OCI-LY1 (cell line): ENCODE results near the gene TNFAIP8L2.
"Not testable (repeated sequence)": the region's sequence is repeated elsewhere in the genome, so short reads cannot be mapped to it uniquely, and the experiment has no call there.

Source experiments
- H2AFZ ChIP-seq: fragments of 200-600 bp; sonication (generic), shearing (Covaris generic); 2 replicates; pipeline ENCODE4 v1.6.0; 2014; ENCODE audit warnings: antibody characterized with exemption, mild to moderate bottlenecking, low read length
- H3F3A ChIP-seq: fragments of 200-600 bp; sonication (generic), shearing (Covaris generic); 2 replicates; pipeline ENCODE4 v1.6.0; 2014; ENCODE audit warnings: mild to moderate bottlenecking, antibody characterized with exemption, low read length, moderate library complexity; ENCODE audit not compliant: insufficient read depth
- H3K27ac ChIP-seq: fragments of 200-600 bp; sonication (generic); 2 replicates; pipeline ENCODE4 v1.5.1; 2014; ENCODE audit warnings: low read length, mixed run types, mild to moderate bottlenecking, low read depth; ENCODE audit not compliant: poor library complexity, severe bottlenecking
- H3K27me3 ChIP-seq: fragments of 200-600 bp; sonication (generic); 2 replicates; pipeline ENCODE4 v1.6.0; 2014; ENCODE audit warnings: antibody characterized with exemption, mild to moderate bottlenecking, low read length, moderate library complexity; ENCODE audit not compliant: insufficient read depth
- H3K36me3 ChIP-seq: fragments of 200-600 bp; sonication (generic); 2 replicates; pipeline ENCODE4 v1.6.1; 2014; ENCODE audit warnings: mild to moderate bottlenecking, antibody characterized with exemption, low read length, moderate library complexity, mixed read lengths; ENCODE audit not compliant: insufficient read depth
- H3K4me1 ChIP-seq: fragments of 200-600 bp; sonication (generic); 2 replicates; pipeline ENCODE4 v1.5.1; 2014; ENCODE audit warnings: mild to moderate bottlenecking, low read length, moderate library complexity; ENCODE audit not compliant: insufficient read depth, severe bottlenecking
- H3K4me2 ChIP-seq: fragments of 200-600 bp; sonication (generic), shearing (Covaris generic); 2 replicates; pipeline ENCODE4 v1.6.1; 2014; ENCODE audit warnings: low read length
- H3K4me3 ChIP-seq: fragments of 200-600 bp; sonication (generic); 2 replicates; pipeline ENCODE4 v1.5.1; 2014; ENCODE audit warnings: low read length, low read depth, mild to moderate bottlenecking, mixed read lengths; ENCODE audit not compliant: poor library complexity, severe bottlenecking
- H3K79me2 ChIP-seq: fragments of 200-600 bp; shearing (Covaris generic); 2 replicates; pipeline ENCODE4 v1.6.1; 2016; ENCODE audit warnings: mixed run types, low read length, mixed read lengths; ENCODE audit not compliant: insufficient read depth
- H3K9ac ChIP-seq: fragments of 200-600 bp; sonication (generic), shearing (Covaris generic); 2 replicates; pipeline ENCODE4 v1.6.1; 2014; ENCODE audit warnings: mild to moderate bottlenecking, low read length, mixed read lengths
- H3K9me2 ChIP-seq: fragments of 200-600 bp; sonication (generic), shearing (Covaris generic); 2 replicates; pipeline ENCODE4 v1.6.1; 2014; ENCODE audit warnings: low read depth, mild to moderate bottlenecking, low read length, mixed read lengths
- H3K9me3 ChIP-seq: fragments of 200-600 bp; shearing (Covaris generic); 2 replicates; pipeline ENCODE4 v1.6.1; 2014; ENCODE audit warnings: low read length, mixed read lengths
- H4K20me1 ChIP-seq: fragments of 200-600 bp; sonication (generic), shearing (Covaris generic); 2 replicates; pipeline ENCODE4 v1.6.0; 2016; ENCODE audit warnings: mild to moderate bottlenecking, low read length; ENCODE audit not compliant: insufficient read depth
- EZH2 ChIP-seq: fragments of 200-600 bp; sonication (generic), shearing (Covaris generic); IDR thresholded peaks from 2 replicates; pipeline ENCODE4 v1.8.0; 2017; ENCODE audit warnings: borderline replicate concordance, mixed run types, mild to moderate bottlenecking, antibody characterized with exemption, low read length, moderate library complexity, mixed read lengths
- TF ChIP-seq, protein P1 (sequence below): fragments of 200-600 bp; sonication (generic), shearing (Covaris generic); IDR thresholded peaks from 2 replicates; pipeline ENCODE4 v1.5.1; 2017; ENCODE audit warnings: mild to moderate bottlenecking, antibody characterized with exemption, low read length, moderate library complexity, mixed read lengths

TNFAIP8L2 gene

DNA sequence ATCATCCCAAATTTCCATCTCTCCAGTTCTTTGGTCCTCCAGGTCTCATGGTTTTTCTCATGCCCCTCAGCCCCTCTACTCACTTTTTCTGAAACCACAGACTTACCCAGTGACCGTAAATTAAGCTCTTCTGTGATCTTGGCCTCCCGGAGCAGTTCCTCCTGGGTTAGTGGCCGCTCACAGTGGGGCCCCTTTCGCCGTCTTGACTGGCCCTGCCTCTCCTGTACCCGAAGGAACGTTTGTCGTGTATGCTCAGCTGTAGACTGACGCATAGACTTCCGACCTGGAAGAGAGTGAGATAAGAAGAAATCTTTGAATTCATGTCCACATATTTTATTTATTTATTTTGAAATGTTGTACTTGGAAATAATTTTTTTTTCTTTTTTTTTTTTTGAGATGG lies 27.8 kb downstream of the TNFAIP8L2 start:
- H3K27me3 ChIP-seq: no peaks in the 10 kb centered on the region
- no peak overlapping the region for H3K9ac ChIP-seq
- H3K36me3 ChIP-seq: peaks cover 60% of the 10 kb centered on the region
- H3K27ac ChIP-seq: no peak overlapping the region
- H4K20me1 ChIP-seq: no peaks in the 10 kb centered on the region
- H3K9me3 ChIP-seq: no peaks in the 10 kb centered on the region
- no peak overlapping the region for H3K4me2 ChIP-seq
- TF ChIP-seq EZH2: no peak
- TF ChIP-seq, protein P1, sequence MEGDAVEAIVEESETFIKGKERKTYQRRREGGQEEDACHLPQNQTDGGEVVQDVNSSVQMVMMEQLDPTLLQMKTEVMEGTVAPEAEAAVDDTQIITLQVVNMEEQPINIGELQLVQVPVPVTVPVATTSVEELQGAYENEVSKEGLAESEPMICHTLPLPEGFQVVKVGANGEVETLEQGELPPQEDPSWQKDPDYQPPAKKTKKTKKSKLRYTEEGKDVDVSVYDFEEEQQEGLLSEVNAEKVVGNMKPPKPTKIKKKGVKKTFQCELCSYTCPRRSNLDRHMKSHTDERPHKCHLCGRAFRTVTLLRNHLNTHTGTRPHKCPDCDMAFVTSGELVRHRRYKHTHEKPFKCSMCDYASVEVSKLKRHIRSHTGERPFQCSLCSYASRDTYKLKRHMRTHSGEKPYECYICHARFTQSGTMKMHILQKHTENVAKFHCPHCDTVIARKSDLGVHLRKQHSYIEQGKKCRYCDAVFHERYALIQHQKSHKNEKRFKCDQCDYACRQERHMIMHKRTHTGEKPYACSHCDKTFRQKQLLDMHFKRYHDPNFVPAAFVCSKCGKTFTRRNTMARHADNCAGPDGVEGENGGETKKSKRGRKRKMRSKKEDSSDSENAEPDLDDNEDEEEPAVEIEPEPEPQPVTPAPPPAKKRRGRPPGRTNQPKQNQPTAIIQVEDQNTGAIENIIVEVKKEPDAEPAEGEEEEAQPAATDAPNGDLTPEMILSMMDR: no peak
- H3F3A ChIP-seq: no peaks in the 10 kb centered on the region
- H2AFZ ChIP-seq: no peak overlapping the region
- peaks cover 3% of the 10 kb centered on the region for H3K79me2 ChIP-seq
- no peak overlapping the region for H3K4me3 ChIP-seq
- no peaks in the 10 kb centered on the region for H3K9me2 ChIP-seq
- H3K4me1 ChIP-seq: peaks cover 11% of the 10 kb centered on the region

- Histone ChIP-seq H3K36me3 (peaks cover 34% of the 10 kb centered on the region), H3K9me2 (no peaks in the 10 kb centered on the region), H3K4me3 (no peak overlapping the region), H3K27ac (no peak overlapping the region), H3K9ac (no peak overlapping the region), H3K9me3 (no peaks in the 10 kb centered on the region), H3K79me2 (peaks cover 7% of the 10 kb centered on the region), H4K20me1 (no peaks in the 10 kb centered on the region), H2AFZ (no peak overlapping the region), H3K4me1 (peaks cover 16% of the 10 kb centered on the region), H3F3A (no peaks in the 10 kb centered on the region), H3K27me3 (no peaks in the 10 kb centered on the region; the same call in 1 of the 2 replicates), H3K4me2 (no peak overlapping the region)
- TF ChIP-seq EZH2: no peak
- TF ChIP-seq, protein P1: no peak
These were observed 30.8 kb downstream of the TNFAIP8L2 start for GRCh38 chr1:151187205-151187604.

- H3F3A ChIP-seq, H3K27ac ChIP-seq, H3K9me2 ChIP-seq, H3K79me2 ChIP-seq, H3K9me3 ChIP-seq, H4K20me1 ChIP-seq, H2AFZ ChIP-seq, H3K27me3 ChIP-seq: not testable (repeated sequence)
- Histone ChIP-seq H3K36me3 (peaks cover 21% of the 10 kb centered on the region), H3K4me1 (peaks cover 16% of the 10 kb centered on the region), H3K4me2 (peak overlapping the region; percentile 87), H3K4me3 (peak overlapping the region; percentile 90), H3K9ac (peak overlapping the region; percentile 90)
These were observed 32.2 kb downstream of the TNFAIP8L2 start for GRCh38 chr1:151188667-151189066.
